K562 (cell line): ENCODE results near the gene UBASH3A. TPM values are rescaled to one million over a fixed set of nuclear protein-coding genes. Genes with fewer than 3 reads are reported as not detected.

Experiments used
- ATAC-seq: fragments of 200-7000 bp; cut with Tn5 transposase; 3 replicates; pipeline ENCODE4 v1.9.1; 2020; ENCODE audit warnings: moderate library complexity
- BruUV-seq: library from RNA; stranded (reverse); fragments of 400-500 nt; replicated peaks from 2 replicates; lab custom pipeline; 2021; lab: Mats Ljungman, UMichigan
- CTCF ChIA-PET: fragments of 300-600 bp; formaldehyde crosslinking; extraction: SDS; loops from one replicate; lab custom pipeline; 2021; ENCODE audit warnings: low intra/inter-chr PET ratio; lab: Yijun Ruan, JAX
- POLR2A ChIA-PET: fragments of 300-600, 350-650 bp; sonication (Branson Sonifier 250); formaldehyde crosslinking; extraction: SDS; loops from one replicate; lab custom pipeline; 2021; ENCODE audit warnings: antibody characterized with exemption, inconsistent platforms; lab: Yijun Ruan, JAX
- DNase-seq, 4 experiments: peaks; one replicate each; pipeline versions ENCODE4 v3.0.0 to v3.0.0-alpha.2; 2011 to 2018; ENCODE audit warnings: low spot score in 3 of 4, mixed read lengths in 3 of 4; ENCODE audit errors: extremely low read depth in 1 of 4
- FAIRE-seq: peaks from 2 replicates; lab custom pipeline; 2011; peaks lifted over from hg19 to GRCh38; lab: Jason Lieb, UNC
- H2AFZ ChIP-seq: 2 replicates; pipeline ENCODE4 v1.6.0; 2011; ENCODE audit warnings: low read depth, low read length, control low read depth, inconsistent platforms
- H3K27ac ChIP-seq: fragments of 200-600 bp; 3 replicates; pipeline ENCODE4 v1.8.0; 2011; ENCODE audit warnings: low read depth, mild to moderate bottlenecking, control low read depth, inconsistent platforms, low read length, moderate library complexity, mixed read lengths; ENCODE audit errors: extremely low read depth
- H3K27me3 ChIP-seq, 2 experiments: fragments of 300-600 bp in 1 of 2; 2 replicates in 1 of 2; 3 replicates in 1 of 2; pipeline versions ENCODE4 v1.6.0 to v1.8.0; 2011; ENCODE audit warnings: inconsistent platforms in 2 of 2, low read length in 2 of 2, mild to moderate bottlenecking in 1 of 2, mixed read lengths in 1 of 2, moderate library complexity in 1 of 2; ENCODE audit not compliant: control insufficient read depth in 2 of 2, insufficient read depth in 2 of 2
- H3K36me3 ChIP-seq: fragments of 300-600 bp; 3 replicates; pipeline ENCODE4 v1.8.0; 2011; ENCODE audit warnings: mild to moderate bottlenecking, low read length, inconsistent platforms; ENCODE audit not compliant: control insufficient read depth, insufficient read depth
- H3K4me1 ChIP-seq, 2 experiments: fragments of 200-600 bp in 1 of 2; replicated peaks in 1 of 2; 2 replicates in 1 of 2; 3 replicates in 1 of 2; pipeline versions ENCODE4 v1.5.1 to v1.8.0; 2011; ENCODE audit warnings: inconsistent platforms in 2 of 2, low read length in 2 of 2, mild to moderate bottlenecking in 1 of 2, mixed read lengths in 1 of 2, moderate library complexity in 1 of 2; ENCODE audit not compliant: control insufficient read depth in 2 of 2, insufficient read depth in 2 of 2
- H3K4me2 ChIP-seq: 2 replicates; pipeline ENCODE4 v1.6.1; 2011; ENCODE audit warnings: low read length, control low read depth, inconsistent platforms, mixed read lengths; ENCODE audit not compliant: insufficient read depth
- H3K4me3 ChIP-seq: fragments of 200-600 bp; sonication (generic), shearing (Covaris generic); 2 replicates; pipeline ENCODE4 v1.5.1; 2016; ENCODE audit warnings: control low read depth, inconsistent platforms
- H3K79me2 ChIP-seq: fragments of 200-600 bp; 3 replicates; pipeline ENCODE4 v1.8.0; 2011; ENCODE audit warnings: low read length, inconsistent platforms; ENCODE audit not compliant: control insufficient read depth, insufficient read depth
- H3K9ac ChIP-seq, 2 experiments: 2 replicates each; pipeline versions ENCODE4 v1.6.0 to v1.6.1; 2011; ENCODE audit warnings: low read depth in 2 of 2, low read length in 2 of 2, control low read depth in 1 of 2, inconsistent platforms in 1 of 2, mild to moderate bottlenecking in 1 of 2, mixed read lengths in 1 of 2; ENCODE audit not compliant: insufficient read depth in 1 of 2
- H3K9me1 ChIP-seq: one replicate; pipeline ENCODE4 v1.6.0; 2011; ENCODE audit warnings: inconsistent platforms, mild to moderate bottlenecking, low read length, moderate library complexity; ENCODE audit not compliant: control insufficient read depth, insufficient read depth
- H3K9me3 ChIP-seq: replicated peaks from 2 replicates; pipeline ENCODE4 v1.5.1; 2011; ENCODE audit warnings: low read depth, low read length, inconsistent platforms; ENCODE audit not compliant: control insufficient read depth, insufficient read depth
- H4K20me1 ChIP-seq: replicated peaks from 2 replicates; pipeline ENCODE4 v1.6.1; 2011; ENCODE audit warnings: low read length, inconsistent platforms, mixed read lengths; ENCODE audit not compliant: control insufficient read depth, insufficient read depth
- CBFA2T3 ChIP-seq: fragments of 450-650 bp; IDR thresholded peaks from 2 replicates; pipeline ENCODE4 v1.6.1; 2017
- CHD2 ChIP-seq: IDR thresholded peaks from 2 replicates; pipeline ENCODE4 v1.6.1; 2011; ENCODE audit warnings: low read depth, low read length
- CREB1 ChIP-seq, 2 experiments: sonication (generic) in 1 of 2; formaldehyde crosslinking in 1 of 2; IDR thresholded peaks; 2 replicates each; pipeline versions ENCODE4 v1.6.1 to v1.8.0; 2012 to 2022; ENCODE audit warnings: inconsistent platforms in 1 of 2, mild to moderate bottlenecking in 1 of 2, missing genetic modification reagents in 1 of 2, moderate library complexity in 1 of 2
- GATAD2A ChIP-seq: fragments of 450-650 bp; IDR thresholded peaks from 2 replicates; pipeline ENCODE4 v1.6.1; 2017
- PKNOX1 ChIP-seq: fragments of 450-650 bp; IDR thresholded peaks from 2 replicates; pipeline ENCODE4 v1.6.1; 2016
- POLR2A ChIP-seq: fragments of 450-650 bp; conservative IDR thresholded peaks from 2 replicates; pipeline ENCODE4 v1.6.1; 2016
- RCOR1 ChIP-seq, 2 experiments: IDR thresholded peaks; 2 replicates each; pipeline ENCODE4 v1.6.1; 2012; ENCODE audit warnings: low read depth in 2 of 2, low read length in 2 of 2, borderline replicate concordance in 1 of 2, improper control_type of control experiment in 1 of 2
- SIRT6 ChIP-seq: IDR thresholded peaks from one replicate; pipeline ENCODE4 v1.6.1; 2012; ENCODE audit warnings: low read depth, mild to moderate bottlenecking, control low read depth, inconsistent platforms, low read length, moderate library complexity
- WGBS: fragments of 100-300 bp; shearing (Covaris generic); methylation state at CpG from one replicate; pipeline ENCODE4 v1.1.6; 2016; ENCODE audit warnings: low coverage, mixed read lengths; ENCODE audit not compliant: insufficient coverage; ENCODE audit errors: missing lambda C conversion rate; 5-methylcytosine and 5-hydroxymethylcytosine counted together
- in situ Hi-C: fragments of 300-500 bp; cut with MboI; formaldehyde crosslinking; loops from 4 replicates; pipeline ENCODE4 v1.15.0; 2018; ENCODE audit warnings: inconsistent platforms, mixed read lengths
- intact Hi-C: fragments of 100-400 bp; cut with micrococcal nuclease; formaldehyde crosslinking; loops from 2 replicates; pipeline ENCODE4 v1.14.2; 2022
- polyA plus RNA-seq, 8 experiments: library from polyadenylated mRNA; depleted of rRNA in 4 of 8; stranded (reverse) in 5 of 8; unstranded in 3 of 8; fragments of >200 nt; fragmentation: Nextera tagmentation in 2 of 8; fragmentation: Illumina TruSeq in 1 of 8; extraction: Ambion mirVana in 2 of 8; extraction: Trizol in 1 of 8; gene quantifications; 2 replicates each; pipeline versions ENCODE4 v1.2.1 to v1.2.3, GENCODE V29; 2011 to 2014; ENCODE audit warnings: inconsistent platforms in 1 of 8, missing spikeins in 1 of 8
- total RNA-seq, 7 experiments: library from RNA; depleted of rRNA in 6 of 7; stranded (reverse); fragments of >200 nt in 6 of 7; fragmentation: Illumina TruSeq in 2 of 7; extraction: Trizol in 2 of 7; gene quantifications; 2 replicates each; pipeline versions ENCODE4 v1.2.1 to v1.2.3, GENCODE V29; 2011 to 2021; ENCODE audit warnings: low replicate concordance in 1 of 7
- TF ChIP-seq, protein P1 (sequence below): fragments of 450-650 bp; IDR thresholded peaks from 2 replicates; pipeline ENCODE4 v1.6.1; 2017; ENCODE audit warnings: antibody characterized with exemption

The UBASH3A gene
- total and polyA plus RNA-seq, 9 of the 15 experiments (the other 6 are each of a cell fraction or from before 2014, with no cell fraction given): 0.23 to 1.8 (median 1.1) TPM

- Histone ChIP-seq H2AFZ (no peak overlapping the region), H3K27me3 (peaks cover 0 to 10% of the 10 kb centered on the region in 2 experiments; a peak in 2 of 5 replicates), H3K79me2 (no peaks in the 10 kb centered on the region), H3K4me2 (no peak overlapping the region), H3K4me3 (no peak overlapping the region), H3K9me1 (no peaks in the 10 kb centered on the region), H3K36me3 (no peaks in the 10 kb centered on the region), H3K9ac (no peak overlapping the region), H3K9me3 (no peaks in the 10 kb centered on the region), H3K4me1 (peaks cover 19 to 31% of the 10 kb centered on the region in 2 experiments), H3K27ac (no peak overlapping the region), H4K20me1 (no peaks in the 10 kb centered on the region)
- ATAC-seq (no peak), FAIRE-seq (no peak), DNase-seq (no peak)
- CTCF ChIA-PET: no interaction called here
- in situ Hi-C loops (no loop called here), intact Hi-C loops (no loop called here)
- WGBS: 35% methylated on average over 5 of the region's 5 CpGs
- POLR2A ChIA-PET: interaction anchor here (0.6 kb wide), 1 partner anchor 1151 kb away, joined by 3 read pairs; no protein-coding TSS in a partner anchor
- no TSS peak for BruUV-seq
- TF ChIP-seq SIRT6 (no peak), CHD2 (peak; percentile 58)
Observed at GRCh38 chr21:42461185-42461520, 57.5 kb downstream of the UBASH3A start.

DNA sequence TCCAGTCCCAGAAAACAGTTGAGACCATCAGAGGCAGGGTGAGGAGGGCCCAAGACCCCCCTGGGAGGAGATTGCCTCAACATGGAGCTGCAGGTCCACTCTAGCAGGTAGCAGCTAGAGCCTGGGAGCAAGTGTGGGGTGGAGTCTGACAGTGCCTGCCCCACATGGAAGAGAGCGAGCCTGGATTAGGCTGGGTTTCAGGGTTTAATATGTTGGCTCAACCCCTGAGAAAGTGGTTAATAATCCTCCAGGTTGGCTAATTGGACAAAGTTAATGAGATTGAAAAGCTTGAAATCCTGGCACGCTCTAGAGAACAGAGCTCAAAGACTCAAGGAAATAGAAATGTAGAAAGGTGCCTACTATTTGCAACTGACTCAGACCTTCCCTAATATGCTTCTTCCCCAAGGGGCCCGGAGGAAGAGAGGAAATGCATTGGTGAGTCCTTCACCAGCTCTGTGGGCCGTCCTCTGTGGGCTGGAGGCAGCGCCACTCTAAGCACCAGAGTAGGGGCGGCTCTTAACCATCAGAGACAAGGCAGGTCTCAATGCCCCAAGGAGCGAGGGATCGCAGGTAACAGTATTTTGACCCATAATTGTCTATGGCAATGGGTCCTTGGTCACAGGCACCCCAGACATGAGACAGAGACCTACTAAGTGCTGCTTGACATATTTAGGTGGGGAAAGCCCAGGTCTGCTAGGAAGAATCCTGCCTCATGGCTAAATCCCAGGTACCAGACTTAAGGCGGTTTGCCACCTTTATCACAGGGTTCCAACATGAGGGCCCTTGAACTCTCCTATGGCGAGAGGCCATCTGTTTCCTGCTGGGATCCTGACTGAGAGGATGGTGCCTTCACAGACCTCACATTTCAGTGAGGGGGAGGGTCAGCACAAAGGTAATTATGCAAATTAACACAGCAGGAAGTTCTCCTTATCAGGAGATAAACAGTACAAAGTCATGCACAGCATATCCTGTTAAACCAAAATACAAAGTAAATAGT lies 58.5 kb downstream of the UBASH3A start:
- WGBS: 36% methylated on average over 10 of the region's 10 CpGs
- Histone ChIP-seq H4K20me1 (no peaks in the 10 kb centered on the region), H3K9me1 (no peaks in the 10 kb centered on the region), H3K9ac (no peak overlapping the region), H3K4me3 (no peak overlapping the region), H3K4me1 (peaks cover 27 to 39% of the 10 kb centered on the region in 2 experiments), H3K27me3 (peaks cover 0 to 6% of the 10 kb centered on the region in 2 experiments; a peak in 1 of 5 replicates), H3K36me3 (no peaks in the 10 kb centered on the region), H3K4me2 (no peak overlapping the region), H2AFZ (no peak overlapping the region), H3K9me3 (no peaks in the 10 kb centered on the region), H3K27ac (no peak overlapping the region), H3K79me2 (no peaks in the 10 kb centered on the region)
- ChIA-PET POLR2A (interaction anchor here (0.6 kb wide), 1 partner anchor 1150 kb away, joined by 3 read pairs; no protein-coding TSS in a partner anchor), CTCF (no interaction called here)
- BruUV-seq: no TSS peak
- peak; percentile 44 for FAIRE-seq
- in situ Hi-C loops: no loop called here
- intact Hi-C loops: no loop called here
- no peak for ATAC-seq
- peak in 2 of 4 experiments; percentile 20 to 33 for DNase-seq
- peak in 1 of 2 experiments; percentile 29; a peak in 1 of 4 replicates for TF ChIP-seq RCOR1 (IDR thresholded peaks at IDR 0.05; ENCODE audit: borderline replicate concordance in 1 of 2, low read depth in 2 of 2, low read length in 2 of 2)
- peak; percentile 33; the same call in 1 of the 2 replicates for TF ChIP-seq CBFA2T3
- peak; percentile 57; the same call in 1 of the 2 replicates for TF ChIP-seq POLR2A
- TF ChIP-seq PKNOX1: no peak
- TF ChIP-seq GATAD2A: no peak
- no peak for TF ChIP-seq CREB1 (IDR thresholded peaks at IDR 0.05)
- TF ChIP-seq CREB1 (CRISPR knock-in tag; IDR thresholded peaks at IDR 0.05): no peak
- TF ChIP-seq, protein P1, sequence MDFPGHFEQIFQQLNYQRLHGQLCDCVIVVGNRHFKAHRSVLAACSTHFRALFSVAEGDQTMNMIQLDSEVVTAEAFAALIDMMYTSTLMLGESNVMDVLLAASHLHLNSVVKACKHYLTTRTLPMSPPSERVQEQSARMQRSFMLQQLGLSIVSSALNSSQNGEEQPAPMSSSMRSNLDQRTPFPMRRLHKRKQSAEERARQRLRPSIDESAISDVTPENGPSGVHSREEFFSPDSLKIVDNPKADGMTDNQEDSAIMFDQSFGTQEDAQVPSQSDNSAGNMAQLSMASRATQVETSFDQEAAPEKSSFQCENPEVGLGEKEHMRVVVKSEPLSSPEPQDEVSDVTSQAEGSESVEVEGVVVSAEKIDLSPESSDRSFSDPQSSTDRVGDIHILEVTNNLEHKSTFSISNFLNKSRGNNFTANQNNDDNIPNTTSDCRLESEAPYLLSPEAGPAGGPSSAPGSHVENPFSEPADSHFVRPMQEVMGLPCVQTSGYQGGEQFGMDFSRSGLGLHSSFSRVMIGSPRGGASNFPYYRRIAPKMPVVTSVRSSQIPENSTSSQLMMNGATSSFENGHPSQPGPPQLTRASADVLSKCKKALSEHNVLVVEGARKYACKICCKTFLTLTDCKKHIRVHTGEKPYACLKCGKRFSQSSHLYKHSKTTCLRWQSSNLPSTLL: no peak
